GM12865 (cell line): ENCODE results near the gene ZNF335.

ENCODE experiments used
- DNase-seq: peaks from one replicate; pipeline ENCODE4 v3.0.0; 2010; ENCODE audit warnings: low read depth
- H3K4me3 ChIP-seq: 2 replicates; pipeline ENCODE4 v1.5.1; 2011; ENCODE audit warnings: mild to moderate bottlenecking, low read depth, low read length, control low read depth
- CTCF ChIP-seq: IDR thresholded peaks from 2 replicates; pipeline ENCODE4 v1.5.1; 2011; ENCODE audit warnings: low read length, control low read depth, low read depth, inconsistent platforms; ENCODE audit not compliant: insufficient read depth; ENCODE audit errors: missing control alignments

Gene ZNF335

GRCh38 chr20:45953672-45954071 is 18.3 kb downstream of the ZNF335 start:
- DNase-seq = no peak
- no peak for TF ChIP-seq CTCF
- H3K4me3 ChIP-seq = no peak overlapping the region

DNA sequence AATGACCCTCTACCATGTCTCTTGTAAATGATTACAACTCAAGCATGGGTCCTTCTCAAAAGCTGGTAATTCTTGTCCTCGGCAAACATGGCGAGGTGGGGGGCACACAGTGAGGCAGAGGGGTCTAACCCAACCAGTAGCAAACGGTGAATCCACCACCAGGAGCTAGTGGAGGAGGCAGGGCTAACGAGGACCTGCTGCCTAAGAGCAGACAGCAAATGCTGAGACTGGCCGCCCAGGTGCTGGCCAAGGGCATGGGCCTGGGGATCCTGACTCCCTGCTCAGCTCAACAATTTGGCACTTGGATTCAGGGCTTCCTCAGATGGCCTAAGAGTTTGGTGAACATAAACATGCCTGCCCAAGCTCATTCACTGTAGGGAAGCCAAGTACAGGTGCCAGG is 19.1 kb downstream of the ZNF335 start:
- H3K4me3 ChIP-seq = no peak overlapping the region
- TF ChIP-seq CTCF = no peak
- DNase-seq = no peak

DNA sequence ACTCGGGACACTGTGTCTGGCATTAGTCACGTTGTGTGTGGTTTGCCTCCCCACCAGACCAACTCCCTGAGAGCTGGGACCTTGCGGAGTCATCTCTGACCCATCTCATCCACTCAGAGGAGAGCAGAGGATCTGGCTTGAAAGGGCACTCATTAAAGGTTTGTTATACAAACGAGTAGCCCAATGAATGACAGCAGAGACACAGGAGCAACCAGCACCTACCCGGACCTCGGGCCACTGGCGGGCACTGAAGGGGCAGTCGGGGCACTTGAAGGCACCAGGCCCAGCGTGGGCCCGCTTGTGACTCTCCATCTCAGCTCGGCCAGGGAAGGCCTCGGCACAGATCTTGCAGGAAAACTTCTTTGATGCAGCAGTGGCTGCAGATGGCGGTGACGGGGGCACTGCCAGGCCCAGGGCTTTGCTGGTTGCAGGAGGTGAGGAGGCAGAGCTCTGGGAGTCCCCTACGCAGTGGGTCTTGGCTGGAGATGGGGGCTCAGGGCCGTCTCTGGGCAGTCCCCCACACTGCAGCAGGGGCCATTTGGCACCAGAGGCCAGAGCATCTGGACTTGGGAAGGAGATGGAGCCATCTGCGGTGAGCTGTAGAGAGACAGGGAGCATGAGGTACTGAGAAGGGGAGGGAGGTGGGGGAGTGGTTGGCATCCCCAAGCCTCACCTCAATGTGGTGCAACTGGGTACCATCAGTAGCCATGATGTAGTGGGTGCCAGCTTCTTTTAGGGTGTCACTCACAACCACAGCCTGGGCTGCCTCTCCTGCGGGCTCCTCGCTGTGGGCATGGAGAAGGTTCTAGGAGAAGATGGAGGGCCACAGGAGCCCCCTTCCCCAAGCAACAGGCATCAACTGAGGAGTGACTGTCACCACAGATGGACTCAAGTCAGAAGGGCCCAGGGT is 19.8 kb downstream of the ZNF335 start:
- no peak for DNase-seq

DNA sequence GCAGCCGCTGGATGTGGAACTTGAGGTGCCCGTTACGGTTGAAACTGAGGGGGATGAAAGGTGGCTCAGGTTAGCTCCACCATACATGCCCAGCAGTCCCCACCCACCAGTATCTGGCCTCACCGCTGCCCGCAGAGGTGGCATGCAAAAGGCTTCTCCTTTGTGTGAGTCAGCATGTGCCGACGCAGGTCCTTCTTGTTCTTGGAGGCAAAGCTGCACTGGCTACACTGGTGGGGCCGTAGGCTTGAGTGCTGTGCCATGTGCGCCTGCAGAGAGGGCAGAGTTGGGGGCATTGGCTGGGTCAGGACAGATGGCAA is 21.7 kb downstream of the ZNF335 start:
- no peak overlapping the region for H3K4me3 ChIP-seq
- TF ChIP-seq CTCF = no peak
- no peak for DNase-seq

More for the DNA sequence above, 19.8 kb downstream of the ZNF335 start:
- H3K4me3 ChIP-seq = no peak overlapping the region
- TF ChIP-seq CTCF = no peak

GRCh38 chr20:45949542-45950329 is 22.3 kb downstream of the ZNF335 start:
- no peak for TF ChIP-seq CTCF
- no peak overlapping the region for H3K4me3 ChIP-seq
- no peak for DNase-seq

DNA sequence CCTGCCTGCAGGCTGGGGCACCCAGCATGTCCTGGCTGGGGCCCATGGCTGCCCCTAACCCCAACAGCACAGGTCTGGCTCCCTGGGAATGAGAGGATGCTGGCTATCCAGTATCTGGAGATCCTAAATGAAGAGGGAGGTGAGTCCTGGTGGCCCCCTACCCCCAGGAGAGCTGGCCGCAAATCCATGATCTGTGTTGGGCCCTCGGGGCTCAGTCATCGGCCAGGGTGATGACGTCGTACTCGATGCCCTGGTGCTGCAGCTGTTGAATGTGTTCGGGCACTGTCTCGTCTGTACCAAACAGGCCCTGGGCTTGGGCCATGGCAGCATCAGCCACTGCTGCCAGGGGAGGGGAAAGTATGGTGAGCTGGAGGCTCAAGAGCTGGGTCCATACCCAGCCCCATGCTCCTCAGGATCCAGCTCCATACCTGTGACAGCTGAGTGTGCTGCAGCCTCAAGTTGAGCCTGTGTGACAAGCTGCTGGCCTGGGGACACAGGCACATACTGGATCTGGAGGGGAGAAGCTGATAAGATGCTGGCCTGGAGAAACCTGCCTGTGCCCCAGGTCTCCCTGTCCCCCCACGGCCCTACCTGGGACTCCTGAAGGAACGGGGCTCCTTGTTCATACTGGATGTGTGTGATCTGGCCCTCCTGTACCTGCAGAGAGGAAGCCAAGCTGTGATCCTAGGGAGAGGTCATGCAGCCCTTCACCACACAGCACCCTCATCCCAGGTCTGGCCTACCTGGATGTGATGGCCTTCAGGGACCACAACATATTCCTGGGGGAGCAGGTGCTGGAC is 23.1 kb downstream of the ZNF335 start:
- TF ChIP-seq CTCF = no peak
- H3K4me3 ChIP-seq = no peak overlapping the region
- DNase-seq = no peak
